ENCODE data around the gene TAS2R42.

Gene TAS2R42

DNA sequence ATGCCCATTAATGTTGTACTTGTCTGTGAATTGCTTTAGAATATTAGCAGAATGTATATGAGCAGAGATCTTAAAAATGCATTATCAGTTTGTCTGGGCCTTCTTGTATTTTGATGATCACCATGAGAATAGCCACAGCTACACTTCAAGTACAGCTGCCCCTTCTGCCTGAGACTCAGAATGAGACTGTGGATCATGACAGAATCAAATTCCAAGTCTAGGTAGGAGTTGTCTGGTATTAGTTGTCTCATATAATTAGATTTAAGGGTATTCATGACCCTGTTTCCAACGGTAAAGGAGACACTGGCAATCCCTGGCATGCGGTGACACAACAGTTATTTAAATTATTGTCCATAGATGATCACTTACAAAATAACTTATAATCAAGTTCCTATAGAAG, 34.0 kb downstream of the TAS2R42 start:
- Histone ChIP-seq H3K36me3 (ENCODE audit: insufficient read depth, low read length) (peaks cover 14% of the 10 kb centered on the region), H2AFZ (ENCODE audit: low read length) (no peak overlapping the region), H3K9me2 (ENCODE audit: low read depth, low read length) (no peaks in the 10 kb centered on the region), H3K4me1 (ENCODE audit: insufficient read depth, low read length, severe bottlenecking) (no peaks in the 10 kb centered on the region), H3K9me3 (ENCODE audit: low read length) (peaks cover 17% of the 10 kb centered on the region), H3K27me3 (ENCODE audit: insufficient read depth, low read length) (no peaks in the 10 kb centered on the region), H3K9ac (ENCODE audit: low read length) (no peak overlapping the region), H3K4me3 (ENCODE audit: low read depth, low read length, poor library complexity, severe bottlenecking) (no peak overlapping the region), H3K79me2 (ENCODE audit: insufficient read depth, low read length) (peaks cover 24% of the 10 kb centered on the region), H3K27ac (ENCODE audit: low read depth, low read length, poor library complexity, severe bottlenecking) (no peak overlapping the region), H3F3A (ENCODE audit: insufficient read depth, low read length) (no peaks in the 10 kb centered on the region), H3K4me2 (ENCODE audit: low read length) (no peak overlapping the region), H4K20me1 (ENCODE audit: insufficient read depth, low read length) (no peaks in the 10 kb centered on the region)
- TF ChIP-seq, protein P1, sequence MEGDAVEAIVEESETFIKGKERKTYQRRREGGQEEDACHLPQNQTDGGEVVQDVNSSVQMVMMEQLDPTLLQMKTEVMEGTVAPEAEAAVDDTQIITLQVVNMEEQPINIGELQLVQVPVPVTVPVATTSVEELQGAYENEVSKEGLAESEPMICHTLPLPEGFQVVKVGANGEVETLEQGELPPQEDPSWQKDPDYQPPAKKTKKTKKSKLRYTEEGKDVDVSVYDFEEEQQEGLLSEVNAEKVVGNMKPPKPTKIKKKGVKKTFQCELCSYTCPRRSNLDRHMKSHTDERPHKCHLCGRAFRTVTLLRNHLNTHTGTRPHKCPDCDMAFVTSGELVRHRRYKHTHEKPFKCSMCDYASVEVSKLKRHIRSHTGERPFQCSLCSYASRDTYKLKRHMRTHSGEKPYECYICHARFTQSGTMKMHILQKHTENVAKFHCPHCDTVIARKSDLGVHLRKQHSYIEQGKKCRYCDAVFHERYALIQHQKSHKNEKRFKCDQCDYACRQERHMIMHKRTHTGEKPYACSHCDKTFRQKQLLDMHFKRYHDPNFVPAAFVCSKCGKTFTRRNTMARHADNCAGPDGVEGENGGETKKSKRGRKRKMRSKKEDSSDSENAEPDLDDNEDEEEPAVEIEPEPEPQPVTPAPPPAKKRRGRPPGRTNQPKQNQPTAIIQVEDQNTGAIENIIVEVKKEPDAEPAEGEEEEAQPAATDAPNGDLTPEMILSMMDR (IDR thresholded peaks at IDR 0.05; ENCODE audit: low read length) = no peak

DNA sequence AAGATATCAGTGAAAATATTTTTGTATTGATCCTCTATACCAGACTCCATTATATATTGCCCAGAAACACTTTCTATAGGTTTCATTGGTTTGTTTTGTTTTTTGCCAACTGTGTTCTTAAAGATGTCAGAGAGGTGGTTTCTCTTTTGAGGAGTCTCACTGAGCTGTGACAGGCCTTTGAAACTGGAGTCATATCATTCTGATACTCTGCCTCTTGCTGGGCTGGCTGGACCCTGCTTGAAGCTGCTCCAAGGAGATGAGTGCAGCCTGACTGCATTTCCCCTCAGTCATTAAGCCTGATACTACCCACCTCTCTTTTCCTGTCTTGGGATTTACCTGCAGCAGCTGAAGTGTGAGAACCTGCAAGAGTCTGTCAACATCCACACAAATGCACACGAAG, 35.9 kb downstream of the TAS2R42 start:
- TF ChIP-seq EZH2 (IDR thresholded peaks at IDR 0.05; ENCODE audit: borderline replicate concordance, low read length) = no peak
- TF ChIP-seq, protein P1 (IDR thresholded peaks at IDR 0.05; ENCODE audit: low read length) = no peak
- H3K9me3 ChIP-seq (ENCODE audit: low read length) = peaks cover 12% of the 10 kb centered on the region
- H2AFZ ChIP-seq (ENCODE audit: low read length) = no peak overlapping the region
- no peaks in the 10 kb centered on the region for H4K20me1 ChIP-seq (ENCODE audit: insufficient read depth, low read length)
- H3K4me1 ChIP-seq (ENCODE audit: insufficient read depth, low read length, severe bottlenecking) = no peaks in the 10 kb centered on the region
- H3F3A ChIP-seq (ENCODE audit: insufficient read depth, low read length) = no peaks in the 10 kb centered on the region
- peaks cover 10% of the 10 kb centered on the region for H3K36me3 ChIP-seq (ENCODE audit: insufficient read depth, low read length)
- no peak overlapping the region for H3K9ac ChIP-seq (ENCODE audit: low read length)
- no peak overlapping the region for H3K4me3 ChIP-seq (ENCODE audit: low read depth, low read length, poor library complexity, severe bottlenecking)
- H3K79me2 ChIP-seq (ENCODE audit: insufficient read depth, low read length) = peaks cover 16% of the 10 kb centered on the region
- no peaks in the 10 kb centered on the region for H3K9me2 ChIP-seq (ENCODE audit: low read depth, low read length)
- no peak overlapping the region for H3K27ac ChIP-seq (ENCODE audit: low read depth, low read length, poor library complexity, severe bottlenecking)
- H3K27me3 ChIP-seq (ENCODE audit: insufficient read depth, low read length) = no peaks in the 10 kb centered on the region
- no peak overlapping the region for H3K4me2 ChIP-seq (ENCODE audit: low read length)

DNA sequence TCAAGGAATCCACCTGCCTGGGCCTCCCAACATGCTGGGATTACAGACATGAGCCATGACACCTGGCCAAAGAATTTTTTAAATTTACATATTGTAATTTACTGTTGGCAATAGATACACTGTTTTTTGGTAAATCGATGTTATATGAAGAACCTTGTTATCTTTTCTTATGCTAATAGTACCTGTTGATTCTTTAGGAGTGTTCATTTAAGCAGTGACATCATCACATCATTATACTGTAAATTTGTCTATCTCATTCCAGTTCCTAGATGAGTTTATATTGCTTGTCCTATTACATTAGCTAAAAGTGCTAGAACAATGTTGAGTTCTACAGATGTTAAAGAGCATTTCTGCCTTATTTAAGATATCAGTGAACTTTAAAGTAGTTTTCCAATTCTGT, 39.3 kb downstream of the TAS2R42 start:
- H3K79me2 ChIP-seq (ENCODE audit: insufficient read depth, low read length) = peaks cover 6% of the 10 kb centered on the region; the same call in 1 of the 2 replicates
- no peak overlapping the region for H3K27ac ChIP-seq (ENCODE audit: low read depth, low read length, poor library complexity, severe bottlenecking)
- no peak overlapping the region for H3K4me2 ChIP-seq (ENCODE audit: low read length)
- H2AFZ ChIP-seq (ENCODE audit: low read length) = no peak overlapping the region
- TF ChIP-seq, protein P1 (IDR thresholded peaks at IDR 0.05; ENCODE audit: low read length) = no peak
- TF ChIP-seq EZH2 (IDR thresholded peaks at IDR 0.05; ENCODE audit: borderline replicate concordance, low read length) = no peak
- H3K9me3 ChIP-seq (ENCODE audit: low read length) = 0 out of 2 replicates have a peak, but pooled peaks cover 8% of the 10 kb centered on the region
- H3K9me2 ChIP-seq (ENCODE audit: low read depth, low read length) = no peaks in the 10 kb centered on the region
- H3K36me3 ChIP-seq (ENCODE audit: insufficient read depth, low read length) = peaks cover 7% of the 10 kb centered on the region
- H3K9ac ChIP-seq (ENCODE audit: low read length) = no peak overlapping the region
- no peaks in the 10 kb centered on the region for H3K27me3 ChIP-seq (ENCODE audit: insufficient read depth, low read length)
- no peaks in the 10 kb centered on the region for H3F3A ChIP-seq (ENCODE audit: insufficient read depth, low read length)
- no peaks in the 10 kb centered on the region for H4K20me1 ChIP-seq (ENCODE audit: insufficient read depth, low read length)
- H3K4me1 ChIP-seq (ENCODE audit: insufficient read depth, low read length, severe bottlenecking) = no peaks in the 10 kb centered on the region
- no peak overlapping the region for H3K4me3 ChIP-seq (ENCODE audit: low read depth, low read length, poor library complexity, severe bottlenecking)

Data from OCI-LY1 (cell line).